Activated T-helper 2 cell treated with anti-CD3 and anti-CD28 coated beads, Interferon-gamma antibody, Interleukin-2, Interleukin-4, amounts not matched to agents 10 μg/mL and 5 μg/mL and 100 μg/mL, durations not matched to agents 14 hours and 24 hours and 36 hours (primary cell): Measurements from ENCODE around the gene IP6K2. TPM values are rescaled to one million over a fixed set of nuclear protein-coding genes. Genes with fewer than 3 reads are reported as not detected.

ENCODE experiments used
- DNase-seq: peaks from one replicate; pipeline ENCODE4 v3.0.0; 2021; ENCODE audit warnings: low spot score
- H3K27ac Mint-ChIP-seq: one replicate; pipeline ENCODE4 v1.8.0; 2021; ENCODE audit warnings: mixed read lengths
- H3K27me3 Mint-ChIP-seq: one replicate; pipeline ENCODE4 v1.8.0; 2021; ENCODE audit warnings: low read depth, mixed read lengths
- H3K36me3 Mint-ChIP-seq: one replicate; pipeline ENCODE4 v1.8.0; 2021; ENCODE audit warnings: low read depth, mixed read lengths
- H3K4me1 Mint-ChIP-seq: one replicate; pipeline ENCODE4 v1.8.0; 2021; ENCODE audit warnings: low read depth, mixed read lengths
- H3K4me3 Mint-ChIP-seq: one replicate; pipeline ENCODE4 v1.8.0; 2021; ENCODE audit warnings: low read depth, mild to moderate bottlenecking, moderate library complexity, mixed read lengths
- H3K9me3 Mint-ChIP-seq: one replicate; pipeline ENCODE4 v1.8.0; 2021; ENCODE audit warnings: mixed read lengths
- intact Hi-C: fragments of 100-400 bp; cut with micrococcal nuclease; formaldehyde crosslinking; loops from one replicate; pipeline ENCODE4 v1.15.1; 2023
- total RNA-seq: library from RNA; stranded (reverse); gene quantifications from 2 replicates; pipeline ENCODE4 v1.2.3, GENCODE V29; 2022

Gene IP6K2
- total RNA-seq, 1 donor from 2014 or later = 65.4 TPM

- peaks cover 7% of the 10 kb centered on the region for H3K27me3 Mint-ChIP-seq
- peak overlapping the region; percentile 98 for H3K4me3 Mint-ChIP-seq
- intact Hi-C loops = no loop called here
- DNase-seq = no peak
- H3K4me1 Mint-ChIP-seq = peaks cover 29% of the 10 kb centered on the region
- no peaks in the 10 kb centered on the region for H3K9me3 Mint-ChIP-seq
- H3K27ac Mint-ChIP-seq = peak overlapping the region; percentile 68
- H3K36me3 Mint-ChIP-seq = peaks cover 44% of the 10 kb centered on the region
Observed at GRCh38 chr3:48715174-48715800, 1.7 kb downstream of the IP6K2 start.

- Mint-ChIP-seq H3K4me1 (peaks cover 29% of the 10 kb centered on the region), H3K27me3 (no peaks in the 10 kb centered on the region), H3K4me3 (no peak overlapping the region), H3K36me3 (peaks cover 63% of the 10 kb centered on the region), H3K27ac (peak overlapping the region; percentile 31), H3K9me3 (no peaks in the 10 kb centered on the region)
- intact Hi-C loops = no loop called here
- DNase-seq = no peak
Observed at GRCh38 chr3:48711727-48712126, 5.3 kb downstream of the IP6K2 start.

- intact Hi-C loops = no loop called here
- no peak overlapping the region for H3K27ac Mint-ChIP-seq
- H3K36me3 Mint-ChIP-seq = peaks cover 56% of the 10 kb centered on the region
- DNase-seq = no peak
- H3K9me3 Mint-ChIP-seq = no peaks in the 10 kb centered on the region
- no peaks in the 10 kb centered on the region for H3K27me3 Mint-ChIP-seq
- H3K4me3 Mint-ChIP-seq = no peak overlapping the region
- H3K4me1 Mint-ChIP-seq = peaks cover 15% of the 10 kb centered on the region
Observed at GRCh38 chr3:48709051-48709461, 8.0 kb downstream of the IP6K2 start.

- intact Hi-C loops = no loop called here
- Mint-ChIP-seq H3K27me3 (no peaks in the 10 kb centered on the region), H3K9me3 (no peaks in the 10 kb centered on the region), H3K27ac (peak overlapping the region; percentile 28), H3K4me3 (no peak overlapping the region), H3K36me3 (peaks cover 54% of the 10 kb centered on the region), H3K4me1 (peaks cover 15% of the 10 kb centered on the region)
- no peak for DNase-seq
Observed at GRCh38 chr3:48708481-48708889, 8.5 kb downstream of the IP6K2 start.

- no peaks in the 10 kb centered on the region for H3K9me3 Mint-ChIP-seq
- no peak overlapping the region for H3K27ac Mint-ChIP-seq
- H3K36me3 Mint-ChIP-seq = peaks cover 58% of the 10 kb centered on the region
- intact Hi-C loops = no loop called here
- no peak for DNase-seq
- H3K4me3 Mint-ChIP-seq = no peak overlapping the region
- H3K27me3 Mint-ChIP-seq = no peaks in the 10 kb centered on the region
- H3K4me1 Mint-ChIP-seq = peaks cover 18% of the 10 kb centered on the region
Observed at GRCh38 chr3:48707157-48707556, 9.9 kb downstream of the IP6K2 start.

GRCh38 chr3:48702320-48702920, 14.6 kb downstream of the IP6K2 start:
- H3K27me3 Mint-ChIP-seq = no peaks in the 10 kb centered on the region
- H3K4me3 Mint-ChIP-seq = no peak overlapping the region
- H3K36me3 Mint-ChIP-seq = peaks cover 40% of the 10 kb centered on the region
- peak overlapping the region; percentile 24 for H3K27ac Mint-ChIP-seq
- intact Hi-C loops = no loop called here
- no peak for DNase-seq
- no peaks in the 10 kb centered on the region for H3K9me3 Mint-ChIP-seq
- H3K4me1 Mint-ChIP-seq = peaks cover 9% of the 10 kb centered on the region

GRCh38 chr3:48700731-48701405, 16.2 kb downstream of the IP6K2 start:
- intact Hi-C loops = no loop called here
- Mint-ChIP-seq H3K4me3 (no peak overlapping the region), H3K9me3 (no peaks in the 10 kb centered on the region), H3K36me3 (peaks cover 36% of the 10 kb centered on the region), H3K27ac (no peak overlapping the region), H3K4me1 (peaks cover 13% of the 10 kb centered on the region), H3K27me3 (no peaks in the 10 kb centered on the region)
- no peak for DNase-seq

GRCh38 chr3:48698891-48699290, 18.1 kb downstream of the IP6K2 start:
- intact Hi-C loops = no loop called here
- peaks cover 13% of the 10 kb centered on the region for H3K4me1 Mint-ChIP-seq
- H3K36me3 Mint-ChIP-seq = peaks cover 42% of the 10 kb centered on the region
- H3K4me3 Mint-ChIP-seq = no peak overlapping the region
- no peak overlapping the region for H3K27ac Mint-ChIP-seq
- H3K27me3 Mint-ChIP-seq = no peaks in the 10 kb centered on the region
- no peaks in the 10 kb centered on the region for H3K9me3 Mint-ChIP-seq
- DNase-seq = no peak

GRCh38 chr3:48697952-48698351, 19.1 kb downstream of the IP6K2 start:
- DNase-seq = no peak
- Mint-ChIP-seq H3K4me1 (peaks cover 13% of the 10 kb centered on the region), H3K36me3 (peaks cover 50% of the 10 kb centered on the region), H3K4me3 (no peak overlapping the region), H3K27ac (no peak overlapping the region), H3K9me3 (no peaks in the 10 kb centered on the region), H3K27me3 (no peaks in the 10 kb centered on the region)
- intact Hi-C loops = no loop called here

GRCh38 chr3:48696601-48697000, 20.4 kb downstream of the IP6K2 start:
- Mint-ChIP-seq H3K9me3 (no peaks in the 10 kb centered on the region), H3K27ac (no peak overlapping the region), H3K36me3 (peaks cover 52% of the 10 kb centered on the region), H3K27me3 (no peaks in the 10 kb centered on the region), H3K4me3 (no peak overlapping the region), H3K4me1 (peaks cover 6% of the 10 kb centered on the region)
- intact Hi-C loops = no loop called here
- no peak for DNase-seq

GRCh38 chr3:48696156-48696555, 20.9 kb downstream of the IP6K2 start:
- Mint-ChIP-seq H3K27ac (no peak overlapping the region), H3K36me3 (peaks cover 56% of the 10 kb centered on the region), H3K9me3 (no peaks in the 10 kb centered on the region), H3K4me3 (no peak overlapping the region), H3K27me3 (no peaks in the 10 kb centered on the region), H3K4me1 (peaks cover 6% of the 10 kb centered on the region)
- intact Hi-C loops = no loop called here
- DNase-seq = no peak

GRCh38 chr3:48695393-48695753, 21.6 kb downstream of the IP6K2 start:
- peaks cover 59% of the 10 kb centered on the region for H3K36me3 Mint-ChIP-seq
- no peaks in the 10 kb centered on the region for H3K27me3 Mint-ChIP-seq
- DNase-seq = no peak
- no peaks in the 10 kb centered on the region for H3K9me3 Mint-ChIP-seq
- intact Hi-C loops = no loop called here
- H3K4me3 Mint-ChIP-seq = no peak overlapping the region
- no peak overlapping the region for H3K27ac Mint-ChIP-seq
- H3K4me1 Mint-ChIP-seq = peaks cover 6% of the 10 kb centered on the region

GRCh38 chr3:48694610-48695392, 22.2 kb downstream of the IP6K2 start:
- intact Hi-C loops = no loop called here
- peaks cover 58% of the 10 kb centered on the region for H3K36me3 Mint-ChIP-seq
- H3K9me3 Mint-ChIP-seq = no peaks in the 10 kb centered on the region

More at GRCh38 chr3:48694610-48695392, 22.2 kb downstream of the IP6K2 start:
- no peak overlapping the region for H3K4me3 Mint-ChIP-seq
- no peak overlapping the region for H3K27ac Mint-ChIP-seq
- DNase-seq = no peak
- no peaks in the 10 kb centered on the region for H3K27me3 Mint-ChIP-seq
- peaks cover 4% of the 10 kb centered on the region for H3K4me1 Mint-ChIP-seq
